Fibroblast of lung (primary cell): Measurements from ENCODE around the gene BTRC.

Source experiments
- EZH2 ChIP-seq: IDR thresholded peaks from 2 replicates; pipeline ENCODE4 v1.5.1; 2012; ENCODE audit warnings: low read length, control low read depth, mild to moderate bottlenecking; ENCODE audit errors: missing control alignments
- TF ChIP-seq, protein P1 (sequence below), 2 donors: IDR thresholded peaks in 1 of 2; conservative IDR thresholded peaks in 1 of 2; 1 replicate in 1 of 2; 2 replicates in 1 of 2; pipeline ENCODE4 v1.5.1; 2011 to 2012; ENCODE audit warnings: low read length in 2 of 2, control low read depth in 1 of 2, inconsistent platforms in 1 of 2, low read depth in 1 of 2, mild to moderate bottlenecking in 1 of 2

GRCh38 chr10:101559596-101560297 lies 205.8 kb downstream of the BTRC start:
- TF ChIP-seq, protein P1, sequence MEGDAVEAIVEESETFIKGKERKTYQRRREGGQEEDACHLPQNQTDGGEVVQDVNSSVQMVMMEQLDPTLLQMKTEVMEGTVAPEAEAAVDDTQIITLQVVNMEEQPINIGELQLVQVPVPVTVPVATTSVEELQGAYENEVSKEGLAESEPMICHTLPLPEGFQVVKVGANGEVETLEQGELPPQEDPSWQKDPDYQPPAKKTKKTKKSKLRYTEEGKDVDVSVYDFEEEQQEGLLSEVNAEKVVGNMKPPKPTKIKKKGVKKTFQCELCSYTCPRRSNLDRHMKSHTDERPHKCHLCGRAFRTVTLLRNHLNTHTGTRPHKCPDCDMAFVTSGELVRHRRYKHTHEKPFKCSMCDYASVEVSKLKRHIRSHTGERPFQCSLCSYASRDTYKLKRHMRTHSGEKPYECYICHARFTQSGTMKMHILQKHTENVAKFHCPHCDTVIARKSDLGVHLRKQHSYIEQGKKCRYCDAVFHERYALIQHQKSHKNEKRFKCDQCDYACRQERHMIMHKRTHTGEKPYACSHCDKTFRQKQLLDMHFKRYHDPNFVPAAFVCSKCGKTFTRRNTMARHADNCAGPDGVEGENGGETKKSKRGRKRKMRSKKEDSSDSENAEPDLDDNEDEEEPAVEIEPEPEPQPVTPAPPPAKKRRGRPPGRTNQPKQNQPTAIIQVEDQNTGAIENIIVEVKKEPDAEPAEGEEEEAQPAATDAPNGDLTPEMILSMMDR (conservative IDR thresholded peaks at IDR 0.05 in 1 of 2, IDR thresholded peaks at IDR 0.05 in 1 of 2; ENCODE audit: low read depth in 1 of 2, low read length in 2 of 2) = no peak
- no peak for TF ChIP-seq EZH2
